IMR-90 (cell line): ENCODE data around the gene EML6.

Source experiments
- BHLHE40 ChIP-seq: fragments of 150-350 bp; IDR thresholded peaks from 2 replicates; pipeline ENCODE4 v1.6.1; 2016; ENCODE audit warnings: mild to moderate bottlenecking, low read depth, low read length
- ELK1 ChIP-seq: fragments of 150-350 bp; IDR thresholded peaks from 2 replicates; pipeline ENCODE4 v1.6.1; 2016; ENCODE audit warnings: low read depth, mild to moderate bottlenecking, low read length, moderate library complexity, borderline replicate concordance
- MXI1 ChIP-seq: IDR thresholded peaks from 2 replicates; pipeline ENCODE4 v1.6.1; 2012; ENCODE audit warnings: low read depth, mild to moderate bottlenecking, low read length, moderate library complexity, borderline replicate concordance
- NFE2L2 ChIP-seq: fragments of 150-350 bp; IDR thresholded peaks from 2 replicates; pipeline ENCODE4 v1.6.1; 2016; ENCODE audit warnings: low read depth, mild to moderate bottlenecking, low read length
- POLR2A ChIP-seq: IDR thresholded peaks from 2 replicates; pipeline ENCODE4 v1.6.1; 2012; ENCODE audit warnings: mild to moderate bottlenecking, low read depth, low read length
- RAD21 ChIP-seq: IDR thresholded peaks from 2 replicates; pipeline ENCODE4 v1.6.1; 2012; ENCODE audit warnings: low read length, improper control_type of control experiment
- TF ChIP-seq, protein P1 (sequence below): conservative IDR thresholded peaks from 2 replicates; pipeline ENCODE4 v1.5.1; 2012; ENCODE audit warnings: mild to moderate bottlenecking, low read depth, low read length, improper control_type of control experiment

DNA sequence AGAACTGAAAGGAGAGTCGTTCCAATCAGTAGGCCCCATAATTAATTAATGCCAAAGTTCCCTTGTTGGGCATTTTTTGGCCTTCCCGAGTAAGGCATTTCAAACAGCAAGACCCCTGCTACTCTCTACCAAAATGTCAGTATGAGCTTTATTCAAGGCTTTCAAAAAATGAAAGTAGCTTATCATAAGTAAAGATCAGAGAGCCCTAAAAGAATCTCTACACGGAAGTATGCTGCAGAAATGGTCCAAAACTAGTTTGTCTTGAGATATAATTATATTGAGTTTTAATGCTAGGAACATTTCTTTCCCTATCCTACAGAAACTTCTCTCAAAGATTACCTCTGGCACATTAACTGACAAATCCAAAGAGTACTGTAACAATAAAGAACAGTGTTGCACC lies 282.8 kb downstream of the EML6 start:
- TF ChIP-seq POLR2A (no peak), NFE2L2 (no peak), BHLHE40 (no peak), MXI1 (no peak), RAD21 (no peak), ELK1 (no peak)
- TF ChIP-seq, protein P1, sequence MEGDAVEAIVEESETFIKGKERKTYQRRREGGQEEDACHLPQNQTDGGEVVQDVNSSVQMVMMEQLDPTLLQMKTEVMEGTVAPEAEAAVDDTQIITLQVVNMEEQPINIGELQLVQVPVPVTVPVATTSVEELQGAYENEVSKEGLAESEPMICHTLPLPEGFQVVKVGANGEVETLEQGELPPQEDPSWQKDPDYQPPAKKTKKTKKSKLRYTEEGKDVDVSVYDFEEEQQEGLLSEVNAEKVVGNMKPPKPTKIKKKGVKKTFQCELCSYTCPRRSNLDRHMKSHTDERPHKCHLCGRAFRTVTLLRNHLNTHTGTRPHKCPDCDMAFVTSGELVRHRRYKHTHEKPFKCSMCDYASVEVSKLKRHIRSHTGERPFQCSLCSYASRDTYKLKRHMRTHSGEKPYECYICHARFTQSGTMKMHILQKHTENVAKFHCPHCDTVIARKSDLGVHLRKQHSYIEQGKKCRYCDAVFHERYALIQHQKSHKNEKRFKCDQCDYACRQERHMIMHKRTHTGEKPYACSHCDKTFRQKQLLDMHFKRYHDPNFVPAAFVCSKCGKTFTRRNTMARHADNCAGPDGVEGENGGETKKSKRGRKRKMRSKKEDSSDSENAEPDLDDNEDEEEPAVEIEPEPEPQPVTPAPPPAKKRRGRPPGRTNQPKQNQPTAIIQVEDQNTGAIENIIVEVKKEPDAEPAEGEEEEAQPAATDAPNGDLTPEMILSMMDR: no peak
